HFFc6 (cell line): Measurements from ENCODE around the gene PRSS53. TPM values are rescaled to one million over a fixed set of nuclear protein-coding genes. Genes with fewer than 3 reads are reported as not detected.

Source experiments
- DNase-seq: peaks from one replicate; pipeline ENCODE4 v3.0.0-alpha.2; 2018
- H3K27ac Mint-ChIP-seq: 2 replicates; pipeline ENCODE4 v1.8.0; 2020; ENCODE audit warnings: mild to moderate bottlenecking, mixed read lengths
- H3K27me3 Mint-ChIP-seq: 2 replicates; pipeline ENCODE4 v1.8.0; 2021; ENCODE audit warnings: mild to moderate bottlenecking, moderate library complexity, mixed read lengths; ENCODE audit not compliant: insufficient read depth
- H3K36me3 Mint-ChIP-seq: 2 replicates; pipeline ENCODE4 v1.8.0; 2021; ENCODE audit warnings: low read depth, mixed read lengths
- H3K4me1 Mint-ChIP-seq: 2 replicates; pipeline ENCODE4 v1.8.0; 2020; ENCODE audit warnings: low read depth, mixed read lengths
- H3K4me3 Mint-ChIP-seq: 2 replicates; pipeline ENCODE4 v1.8.0; 2020; ENCODE audit warnings: mild to moderate bottlenecking, moderate library complexity, mixed read lengths
- H3K9me3 Mint-ChIP-seq: 2 replicates; pipeline ENCODE4 v1.8.0; 2020; ENCODE audit warnings: mild to moderate bottlenecking, mixed read lengths
- total RNA-seq, 6 experiments: library from RNA; stranded (reverse); fragmentation: NEBNext Ultra II Directional; extraction: Animal tissue kit (Norgen Biotek cat#: 25700); gene quantifications; 2 replicates in 1 of 6; 3 replicates in 5 of 6; pipeline ENCODE4 v1.2.3, GENCODE V29; 2021
- TF ChIP-seq, protein P1 (sequence below): fragments of 200-600 bp; sonication (generic); IDR thresholded peaks from 2 replicates; pipeline ENCODE4 v1.5.0; 2021; ENCODE audit warnings: antibody characterized with exemption, mild to moderate bottlenecking

PRSS53 gene
- total RNA-seq, 6 experiments from 2014 or later, result 0.85 to 2.6 (median 1.4) TPM

DNA sequence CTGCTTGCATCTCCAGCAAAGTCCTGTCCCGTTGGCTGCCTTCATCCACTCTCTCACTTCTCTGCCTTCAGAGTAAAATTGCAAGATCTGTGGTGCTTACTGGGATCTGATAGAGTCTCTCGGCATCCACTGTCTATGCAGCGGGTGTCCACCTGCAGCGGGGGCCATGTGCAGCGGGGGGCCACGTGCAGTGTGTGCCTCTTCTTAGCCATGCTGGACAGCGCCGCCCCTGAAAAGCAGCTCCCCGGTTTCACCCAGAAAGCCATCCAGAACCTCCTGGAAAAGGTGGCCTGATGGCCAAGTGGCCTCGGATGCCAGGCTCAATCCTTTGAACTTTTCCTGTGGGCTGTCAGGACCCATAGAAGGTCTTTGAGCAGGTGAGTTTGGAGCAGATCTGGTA, 45.9 kb downstream of the PRSS53 start:
- Mint-ChIP-seq H3K9me3 (no peaks in the 10 kb centered on the region), H3K27me3 (no peaks in the 10 kb centered on the region; the same call in none of the 2 replicates), H3K27ac (no peak overlapping the region), H3K4me1 (no peaks in the 10 kb centered on the region), H3K4me3 (no peak overlapping the region), H3K36me3 (peaks cover 8% of the 10 kb centered on the region; the same call in 1 of the 2 replicates)
- TF ChIP-seq, protein P1, sequence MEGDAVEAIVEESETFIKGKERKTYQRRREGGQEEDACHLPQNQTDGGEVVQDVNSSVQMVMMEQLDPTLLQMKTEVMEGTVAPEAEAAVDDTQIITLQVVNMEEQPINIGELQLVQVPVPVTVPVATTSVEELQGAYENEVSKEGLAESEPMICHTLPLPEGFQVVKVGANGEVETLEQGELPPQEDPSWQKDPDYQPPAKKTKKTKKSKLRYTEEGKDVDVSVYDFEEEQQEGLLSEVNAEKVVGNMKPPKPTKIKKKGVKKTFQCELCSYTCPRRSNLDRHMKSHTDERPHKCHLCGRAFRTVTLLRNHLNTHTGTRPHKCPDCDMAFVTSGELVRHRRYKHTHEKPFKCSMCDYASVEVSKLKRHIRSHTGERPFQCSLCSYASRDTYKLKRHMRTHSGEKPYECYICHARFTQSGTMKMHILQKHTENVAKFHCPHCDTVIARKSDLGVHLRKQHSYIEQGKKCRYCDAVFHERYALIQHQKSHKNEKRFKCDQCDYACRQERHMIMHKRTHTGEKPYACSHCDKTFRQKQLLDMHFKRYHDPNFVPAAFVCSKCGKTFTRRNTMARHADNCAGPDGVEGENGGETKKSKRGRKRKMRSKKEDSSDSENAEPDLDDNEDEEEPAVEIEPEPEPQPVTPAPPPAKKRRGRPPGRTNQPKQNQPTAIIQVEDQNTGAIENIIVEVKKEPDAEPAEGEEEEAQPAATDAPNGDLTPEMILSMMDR, result no peak
- no peak for DNase-seq

DNA sequence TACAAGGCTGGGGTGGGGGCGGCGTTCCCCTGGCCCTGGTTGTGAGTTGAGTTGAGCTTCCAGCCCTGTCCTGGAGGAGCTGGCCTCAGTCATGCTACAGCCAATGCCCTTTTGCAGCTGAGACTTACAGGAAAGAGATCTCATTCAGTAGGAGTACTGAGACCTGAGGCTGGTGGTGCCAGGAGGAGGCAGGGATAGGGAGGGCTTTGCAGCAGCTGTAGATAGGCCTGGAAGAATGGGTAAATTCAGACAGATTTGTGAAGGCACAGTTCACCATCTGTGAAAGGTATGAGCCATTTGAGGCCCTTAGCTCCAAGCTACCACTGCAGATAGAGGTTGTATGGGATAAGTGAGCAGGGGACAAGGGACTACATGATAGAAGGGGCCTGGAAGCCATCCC, 49.8 kb downstream of the PRSS53 start:
- H3K4me3 Mint-ChIP-seq, result no peak overlapping the region
- TF ChIP-seq, protein P1, result no peak
- H3K4me1 Mint-ChIP-seq, result peaks cover 9% of the 10 kb centered on the region
- no peak for DNase-seq
- no peaks in the 10 kb centered on the region; the same call in none of the 2 replicates for H3K27me3 Mint-ChIP-seq
- peaks cover 18% of the 10 kb centered on the region; the same call in 1 of the 2 replicates for H3K36me3 Mint-ChIP-seq
- H3K27ac Mint-ChIP-seq, result no peak overlapping the region
- no peaks in the 10 kb centered on the region for H3K9me3 Mint-ChIP-seq

DNA sequence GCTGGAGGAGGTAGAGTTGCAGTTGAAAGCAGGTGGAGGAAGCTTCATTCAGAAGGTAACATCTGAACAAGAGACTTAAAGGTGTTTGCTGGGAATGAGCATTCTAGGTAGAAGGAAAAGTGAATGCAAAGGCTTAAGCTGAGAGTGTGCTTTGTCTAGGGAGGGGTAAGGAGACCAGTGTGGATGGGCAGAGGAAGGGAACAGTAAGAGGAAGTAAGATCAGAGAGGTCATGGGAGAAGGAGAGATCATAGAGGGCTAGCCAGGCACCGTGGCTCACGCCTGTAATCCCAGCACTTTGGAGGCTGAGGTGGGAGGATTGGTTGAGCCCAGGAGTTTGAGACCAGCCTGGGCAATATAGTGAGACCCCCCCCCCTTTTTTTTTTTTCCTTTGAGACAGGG, 52.1 kb downstream of the PRSS53 start:
- H3K36me3 Mint-ChIP-seq, result peaks cover 10% of the 10 kb centered on the region; the same call in 1 of the 2 replicates
- TF ChIP-seq, protein P1, result no peak
- H3K27ac Mint-ChIP-seq, result no peak overlapping the region

DNA sequence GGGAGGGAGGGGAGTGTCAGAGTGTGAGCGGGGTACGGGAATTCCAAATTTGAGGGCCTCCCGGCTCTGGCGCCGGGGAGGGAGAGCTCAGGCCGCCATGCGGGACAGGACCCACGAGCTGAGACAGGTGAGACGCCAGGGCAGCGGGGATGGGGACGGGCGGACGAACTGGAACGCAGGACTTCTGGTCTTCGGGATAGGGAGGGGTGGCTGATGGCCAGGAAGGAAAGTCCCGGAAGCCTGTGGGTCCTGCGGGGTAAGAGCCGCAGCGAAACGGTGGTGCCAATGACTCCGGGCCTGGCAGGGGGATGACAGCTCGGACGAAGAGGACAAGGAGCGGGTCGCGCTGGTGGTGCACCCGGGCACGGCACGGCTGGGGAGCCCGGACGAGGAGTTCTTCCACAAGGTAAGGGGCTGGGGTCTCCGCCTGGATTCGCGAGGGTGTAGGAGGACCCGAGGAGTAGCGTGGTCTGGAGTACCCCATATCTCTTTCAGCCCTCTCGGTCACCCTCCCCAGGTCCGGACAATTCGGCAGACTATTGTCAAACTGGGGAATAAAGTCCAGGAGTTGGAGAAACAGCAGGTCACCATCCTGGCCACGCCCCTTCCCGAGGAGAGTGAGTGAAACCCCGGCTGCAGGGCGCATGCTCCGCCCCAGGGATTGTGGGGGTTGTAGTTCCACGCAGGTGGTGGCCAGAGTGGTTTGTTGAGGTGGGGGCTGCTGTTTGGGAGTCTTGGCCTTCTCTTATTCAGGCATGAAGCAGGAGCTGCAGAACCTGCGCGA, 54.8 kb downstream of the PRSS53 start:
- peak overlapping the region; percentile 90 for H3K27ac Mint-ChIP-seq
- TF ChIP-seq, protein P1, result no peak
- peaks cover 10% of the 10 kb centered on the region; the same call in 1 of the 2 replicates for H3K36me3 Mint-ChIP-seq
- H3K4me1 Mint-ChIP-seq, result peaks cover 24% of the 10 kb centered on the region
- DNase-seq, result peak; percentile 67
- H3K4me3 Mint-ChIP-seq, result peak overlapping the region; percentile 94
- H3K27me3 Mint-ChIP-seq, result no peaks in the 10 kb centered on the region
- no peaks in the 10 kb centered on the region for H3K9me3 Mint-ChIP-seq

More for the DNA sequence above, 52.1 kb downstream of the PRSS53 start:
- no peaks in the 10 kb centered on the region for H3K9me3 Mint-ChIP-seq
- no peaks in the 10 kb centered on the region; the same call in none of the 2 replicates for H3K27me3 Mint-ChIP-seq
- DNase-seq, result no peak
- H3K4me3 Mint-ChIP-seq, result no peak overlapping the region
- H3K4me1 Mint-ChIP-seq, result peaks cover 22% of the 10 kb centered on the region

Other genes starting within 250 kb of the PRSS53 start
- 10 to 100 TPM; 42.7 to 52.7 (median 48.4) TPM for gene BCL7C, start 194.9 kb downstream of the PRSS53 start, total RNA-seq
- gene CTF1, start 192.3 kb downstream of the PRSS53 start, total RNA-seq, result 10 to 100 TPM; 12.0 to 16.3 (median 14.0) TPM
- 10 to 100 TPM; 21.9 to 25.8 (median 23.4) TPM for gene FBXL19, start 165.4 kb downstream of the PRSS53 start, total RNA-seq
- 10 to 100 TPM; 15.2 to 26.2 (median 18.4) TPM for gene ORAI3, start 139.9 kb downstream of the PRSS53 start, total RNA-seq
- gene SETD1A, start 131.2 kb downstream of the PRSS53 start, total RNA-seq, result 10 to 100 TPM; 13.4 to 15.8 (median 14.4) TPM
- gene HSD3B7, start 103.7 kb downstream of the PRSS53 start, total RNA-seq, result 10 to 100 TPM; 15.1 to 24.6 (median 18.6) TPM
- 1 to 10 TPM; 6.7 to 9.9 (median 7.1) TPM for gene STX1B, start 78.3 kb downstream of the PRSS53 start, total RNA-seq
- 10 to 100 TPM; 56.3 to 71.2 (median 64.2) TPM for gene STX4, start 55.4 kb downstream of the PRSS53 start, total RNA-seq
- 10 to 100 TPM; 15.0 to 24.5 (median 17.5) TPM for gene ZNF668, start 14.7 kb downstream of the PRSS53 start, total RNA-seq
- 10 to 100 TPM; 13.0 to 16.3 (median 14.7) TPM for gene ZNF646, start 14.5 kb downstream of the PRSS53 start, total RNA-seq
- 100 to 1,000 TPM; 123 to 184 (median 130) TPM for gene VKORC1, start 5.9 kb upstream of the PRSS53 start, total RNA-seq
- 10 to 100 TPM; 56.8 to 64.8 (median 59.4) TPM for gene BCKDK, start 19.4 kb upstream of the PRSS53 start, total RNA-seq
- 10 to 100 TPM; 28.1 to 31.8 (median 29.6) TPM for gene KAT8, start 28.7 kb upstream of the PRSS53 start, total RNA-seq
- not detected for gene PRSS8, start 46.8 kb upstream of the PRSS53 start, total RNA-seq
- under 1 TPM in 4 of 6 experiments, not detected in 2; 0.38 to 0.60 (median 0.47) TPM for gene PRSS36, start 61.1 kb upstream of the PRSS53 start, total RNA-seq
- gene FUS, start 91.2 kb upstream of the PRSS53 start, total RNA-seq, result 100 to 1,000 TPM; 275 to 504 (median 422) TPM
- gene PYCARD, start 113.8 kb upstream of the PRSS53 start, total RNA-seq, result 10 to 100 TPM; 13.0 to 23.1 (median 22.5) TPM
- under 1 TPM in 1 of 6 experiments, not detected in 5; 0.05 TPM for gene TRIM72, start 125.2 kb upstream of the PRSS53 start, total RNA-seq
- not detected for gene PYDC1, start 128.2 kb upstream of the PRSS53 start, total RNA-seq
- gene ITGAM, start 171.0 kb upstream of the PRSS53 start, total RNA-seq, result not detected